ENCODE measurements around the gene FSTL4. TPM values are rescaled to one million over a fixed set of nuclear protein-coding genes. Genes with fewer than 3 reads are reported as not detected.
"Not testable (repeated sequence)": the region's sequence is repeated elsewhere in the genome, so short reads cannot be mapped to it uniquely, and the experiment has no call there.

FSTL4 gene
- total RNA-seq, 2 experiments from 2014 or later: not detected

DNA sequence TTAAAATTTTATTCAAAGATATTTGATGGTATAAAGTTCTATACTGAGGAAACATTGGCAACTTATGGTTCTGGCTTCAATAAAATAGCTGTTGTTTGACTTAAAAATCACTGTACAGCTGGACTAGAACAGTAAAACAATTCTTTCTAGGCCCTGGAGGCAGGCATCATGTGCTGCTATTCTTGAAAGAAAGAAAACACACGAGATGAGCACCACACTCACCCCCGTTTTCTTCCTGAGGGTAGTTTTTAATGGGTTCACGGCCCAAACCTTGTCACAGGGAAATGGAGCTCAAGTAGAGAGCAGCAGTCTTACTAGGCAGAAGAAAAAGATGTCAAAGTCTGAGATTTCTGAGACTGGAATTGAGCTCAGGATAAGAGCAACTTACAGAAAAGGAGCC, 68.0 kb downstream of the FSTL4 start:
- H3K9me3 ChIP-seq (ENCODE audit: low read length): no peaks in the 10 kb centered on the region
- H3K4me2 ChIP-seq (ENCODE audit: low read length): no peak overlapping the region
- ChIA-PET POLR2A (interaction anchor here (0.6 to 1.2 kb wide), 3 partner anchors 70 to 1086 kb away, joined by 3 to 5 read pairs (median 3); no protein-coding TSS in a partner anchor), CTCF (ENCODE audit: unreplicated experiment) (no interaction called here)
- no peaks in the 10 kb centered on the region for H3K9me2 ChIP-seq (ENCODE audit: insufficient read depth, low read length)
- no peak for DNase-seq (ENCODE audit: low spot score)
- BruUV-seq (replicated peaks): no TSS peak
- H3K27ac ChIP-seq (ENCODE audit: low read depth, low read length, poor library complexity, severe bottlenecking): no peak overlapping the region
- H3K4me1 ChIP-seq (ENCODE audit: insufficient read depth, low read length, poor library complexity, severe bottlenecking): no peaks in the 10 kb centered on the region
- H3K4me3 ChIP-seq (ENCODE audit: low read depth, low read length, poor library complexity, severe bottlenecking): no peak overlapping the region
- H3K79me2 ChIP-seq (ENCODE audit: insufficient read depth, low read depth, low read length): no peaks in the 10 kb centered on the region
- TF ChIP-seq EZH2phosphoT487 (IDR thresholded peaks at IDR 0.05; ENCODE audit: borderline replicate concordance, low read depth, low read length): no peak
- TF ChIP-seq, protein P1, sequence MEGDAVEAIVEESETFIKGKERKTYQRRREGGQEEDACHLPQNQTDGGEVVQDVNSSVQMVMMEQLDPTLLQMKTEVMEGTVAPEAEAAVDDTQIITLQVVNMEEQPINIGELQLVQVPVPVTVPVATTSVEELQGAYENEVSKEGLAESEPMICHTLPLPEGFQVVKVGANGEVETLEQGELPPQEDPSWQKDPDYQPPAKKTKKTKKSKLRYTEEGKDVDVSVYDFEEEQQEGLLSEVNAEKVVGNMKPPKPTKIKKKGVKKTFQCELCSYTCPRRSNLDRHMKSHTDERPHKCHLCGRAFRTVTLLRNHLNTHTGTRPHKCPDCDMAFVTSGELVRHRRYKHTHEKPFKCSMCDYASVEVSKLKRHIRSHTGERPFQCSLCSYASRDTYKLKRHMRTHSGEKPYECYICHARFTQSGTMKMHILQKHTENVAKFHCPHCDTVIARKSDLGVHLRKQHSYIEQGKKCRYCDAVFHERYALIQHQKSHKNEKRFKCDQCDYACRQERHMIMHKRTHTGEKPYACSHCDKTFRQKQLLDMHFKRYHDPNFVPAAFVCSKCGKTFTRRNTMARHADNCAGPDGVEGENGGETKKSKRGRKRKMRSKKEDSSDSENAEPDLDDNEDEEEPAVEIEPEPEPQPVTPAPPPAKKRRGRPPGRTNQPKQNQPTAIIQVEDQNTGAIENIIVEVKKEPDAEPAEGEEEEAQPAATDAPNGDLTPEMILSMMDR (conservative IDR thresholded peaks at IDR 0.05; ENCODE audit: low read length): no peak
- H4K20me1 ChIP-seq (ENCODE audit: insufficient read depth, low read length): no peaks in the 10 kb centered on the region
- intact Hi-C loops (cut with micrococcal nuclease; ENCODE audit: unreplicated experiment): no loop called here
- no peaks in the 10 kb centered on the region for H3K36me3 ChIP-seq (ENCODE audit: insufficient read depth, low read length)
- no peak overlapping the region for H2AFZ ChIP-seq (ENCODE audit: low read length)

- no peak overlapping the region for H3K27ac ChIP-seq (ENCODE audit: low read depth, low read length, poor library complexity, severe bottlenecking)
- ChIA-PET POLR2A (interaction anchor here (0.6 kb wide), 1 partner anchor 95 kb away, joined by 7 read pairs; no protein-coding TSS in a partner anchor), CTCF (ENCODE audit: unreplicated experiment) (no interaction called here)
- H3K79me2 ChIP-seq (ENCODE audit: insufficient read depth, low read depth, low read length): no peaks in the 10 kb centered on the region
- TF ChIP-seq, protein P1 (conservative IDR thresholded peaks at IDR 0.05; ENCODE audit: low read length): no peak
- no peak for TF ChIP-seq EZH2phosphoT487 (IDR thresholded peaks at IDR 0.05; ENCODE audit: borderline replicate concordance, low read depth, low read length)
- H2AFZ ChIP-seq (ENCODE audit: low read length): no peak overlapping the region
- no peaks in the 10 kb centered on the region for H4K20me1 ChIP-seq (ENCODE audit: insufficient read depth, low read length)
- no peak for DNase-seq (ENCODE audit: low spot score)
- no peak overlapping the region for H3K4me3 ChIP-seq (ENCODE audit: low read depth, low read length, poor library complexity, severe bottlenecking)
- H3K9me2 ChIP-seq (ENCODE audit: insufficient read depth, low read length): no peaks in the 10 kb centered on the region
- no peaks in the 10 kb centered on the region for H3K36me3 ChIP-seq (ENCODE audit: insufficient read depth, low read length)
- BruUV-seq (replicated peaks): no TSS peak
- no peaks in the 10 kb centered on the region for H3K9me3 ChIP-seq (ENCODE audit: low read length)
- no peak overlapping the region for H3K4me2 ChIP-seq (ENCODE audit: low read length)
- no peaks in the 10 kb centered on the region for H3K4me1 ChIP-seq (ENCODE audit: insufficient read depth, low read length, poor library complexity, severe bottlenecking)
- intact Hi-C loops (cut with micrococcal nuclease; ENCODE audit: unreplicated experiment): no loop called here
Measured at GRCh38 chr5:133539818-133540217, 72.5 kb downstream of the FSTL4 start.

DNA sequence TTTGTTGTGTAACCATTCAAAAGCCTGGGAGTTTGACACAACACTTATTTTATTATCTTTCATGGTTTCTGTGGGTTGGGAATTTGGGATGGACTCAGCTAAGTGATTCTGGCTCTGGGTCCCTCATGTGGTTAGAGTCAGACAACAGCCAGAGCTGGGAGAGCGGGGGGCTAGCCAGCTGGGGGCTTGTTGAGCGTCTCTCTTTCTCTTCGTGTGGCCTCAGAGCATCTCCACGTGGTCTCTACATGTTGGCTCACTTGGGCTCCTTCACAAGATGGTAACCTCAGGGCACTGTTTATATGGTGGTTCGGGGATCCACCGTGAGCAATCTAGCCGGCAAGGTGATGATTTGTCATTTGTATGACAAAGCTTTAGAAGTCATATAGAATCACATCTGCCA, 73.6 kb downstream of the FSTL4 start:
- Histone ChIP-seq H3K4me3 (ENCODE audit: low read depth, low read length, poor library complexity, severe bottlenecking) (no peak overlapping the region), H2AFZ (ENCODE audit: low read length) (no peak overlapping the region), H4K20me1 (ENCODE audit: insufficient read depth, low read length) (no peaks in the 10 kb centered on the region), H3K9me2 (ENCODE audit: insufficient read depth, low read length) (no peaks in the 10 kb centered on the region), H3K9me3 (ENCODE audit: low read length) (no peaks in the 10 kb centered on the region), H3K79me2 (ENCODE audit: insufficient read depth, low read depth, low read length) (no peaks in the 10 kb centered on the region), H3K4me1 (ENCODE audit: insufficient read depth, low read length, poor library complexity, severe bottlenecking) (no peaks in the 10 kb centered on the region), H3K27ac (ENCODE audit: low read depth, low read length, poor library complexity, severe bottlenecking) (no peak overlapping the region), H3K36me3 (ENCODE audit: insufficient read depth, low read length) (no peaks in the 10 kb centered on the region), H3K4me2 (ENCODE audit: low read length) (no peak overlapping the region)
- CTCF ChIA-PET (ENCODE audit: unreplicated experiment): no interaction called here
- no peak for TF ChIP-seq EZH2phosphoT487 (IDR thresholded peaks at IDR 0.05; ENCODE audit: borderline replicate concordance, low read depth, low read length)
- TF ChIP-seq, protein P1 (conservative IDR thresholded peaks at IDR 0.05; ENCODE audit: low read length): no peak
- intact Hi-C loops (cut with micrococcal nuclease; ENCODE audit: unreplicated experiment): no loop called here
- no TSS peak for BruUV-seq (replicated peaks)
- DNase-seq (ENCODE audit: low spot score): no peak
- POLR2A ChIA-PET: no interaction called here

DNA sequence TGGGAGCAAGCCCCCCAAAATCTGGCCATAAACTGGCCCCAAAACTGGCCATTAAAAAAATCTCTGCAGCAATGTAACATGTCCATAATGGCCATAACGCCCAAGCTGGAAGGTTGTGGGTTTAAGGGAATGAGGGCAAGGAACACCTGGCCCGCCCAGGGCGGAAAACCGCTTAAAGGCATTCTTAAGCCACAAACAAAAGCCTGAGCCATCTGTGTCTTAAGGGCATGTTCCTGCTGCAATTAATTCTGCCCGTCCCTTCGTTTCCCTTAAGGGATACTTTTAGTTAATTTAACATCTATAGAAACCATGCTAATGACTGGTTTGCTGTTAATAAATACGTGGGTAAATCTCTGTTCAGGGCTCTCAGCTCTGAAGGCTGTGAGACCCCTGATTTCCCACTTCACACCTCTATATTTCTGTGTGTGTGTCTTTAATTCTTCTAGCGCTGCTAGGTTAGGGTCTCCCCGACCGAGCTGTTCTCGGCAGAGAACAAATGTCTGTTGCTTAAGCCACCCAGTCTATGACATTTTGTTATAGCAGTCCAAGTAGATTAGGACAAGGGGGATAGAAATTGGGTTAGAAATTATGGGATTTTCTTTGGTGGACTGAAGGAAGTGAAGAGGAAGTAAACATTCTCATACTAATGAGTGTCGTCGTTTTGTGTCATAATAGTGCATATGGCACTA, 77.0 kb downstream of the FSTL4 start:
- POLR2A ChIA-PET; H3K4me3 ChIP-seq (ENCODE audit: low read depth, low read length, poor library complexity, severe bottlenecking); H3K27ac ChIP-seq (ENCODE audit: low read depth, low read length, poor library complexity, severe bottlenecking); H4K20me1 ChIP-seq (ENCODE audit: insufficient read depth, low read length); H3K36me3 ChIP-seq (ENCODE audit: insufficient read depth, low read length); H3K79me2 ChIP-seq (ENCODE audit: insufficient read depth, low read depth, low read length); BruUV-seq (replicated peaks); H3K4me1 ChIP-seq (ENCODE audit: insufficient read depth, low read length, poor library complexity, severe bottlenecking); H3K9me2 ChIP-seq (ENCODE audit: insufficient read depth, low read length); CTCF ChIA-PET (ENCODE audit: unreplicated experiment); H2AFZ ChIP-seq (ENCODE audit: low read length); intact Hi-C loops (cut with micrococcal nuclease; ENCODE audit: unreplicated experiment); H3K9me3 ChIP-seq (ENCODE audit: low read length); DNase-seq (ENCODE audit: low spot score); H3K4me2 ChIP-seq (ENCODE audit: low read length): not testable (repeated sequence)
